ENCODE results near the gene IKZF5.

The IKZF5 gene

GRCh38 chr10:122981066-122981464, 27.5 kb downstream of the IKZF5 start:
- peak; percentile 34 for TF ChIP-seq CTCF (IDR thresholded peaks at IDR 0.05; ENCODE audit: insufficient read depth, missing control alignments)
- FAIRE-seq (no peak), DNase-seq (ENCODE audit: insufficient read length, low spot score) (no peak)

- no peak for FAIRE-seq
- peak; percentile 58 for TF ChIP-seq CTCF (IDR thresholded peaks at IDR 0.05; ENCODE audit: insufficient read depth, missing control alignments)
Observed at GRCh38 chr10:122980209-122981065, 28.2 kb downstream of the IKZF5 start, which contains the start of gene PSTK. Gene PSTK, plus strand, starts transcription at chr10:122980401. Its CDS starts 79 bp downstream, at chr10:122980480.

GRCh38 chr10:122974543-122975064, 34.0 kb downstream of the IKZF5 start:
- DNase-seq (ENCODE audit: insufficient read length, low spot score), result no peak
- no peak for TF ChIP-seq CTCF (IDR thresholded peaks at IDR 0.05; ENCODE audit: insufficient read depth, missing control alignments)
- no peak for FAIRE-seq

More at GRCh38 chr10:122980209-122981065, 28.2 kb downstream of the IKZF5 start, which contains the start of gene PSTK:
- peak; percentile 51 for DNase-seq (ENCODE audit: insufficient read length, low spot score)

GRCh38 chr10:122974023-122974422, 34.6 kb downstream of the IKZF5 start:
- FAIRE-seq, result no peak
- DNase-seq (ENCODE audit: insufficient read length, low spot score), result no peak
- no peak for TF ChIP-seq CTCF (IDR thresholded peaks at IDR 0.05; ENCODE audit: insufficient read depth, missing control alignments)

- DNase-seq (ENCODE audit: insufficient read length, low spot score) (no peak), FAIRE-seq (no peak)
- TF ChIP-seq CTCF (IDR thresholded peaks at IDR 0.05; ENCODE audit: insufficient read depth, missing control alignments), result no peak
Observed at GRCh38 chr10:122968698-122969097, 39.9 kb downstream of the IKZF5 start.

GRCh38 chr10:122966879-122967278, 41.7 kb downstream of the IKZF5 start:
- no peak for TF ChIP-seq CTCF (IDR thresholded peaks at IDR 0.05; ENCODE audit: insufficient read depth, missing control alignments)
- no peak for FAIRE-seq
- no peak for DNase-seq (ENCODE audit: insufficient read length, low spot score)

- TF ChIP-seq CTCF (IDR thresholded peaks at IDR 0.05; ENCODE audit: insufficient read depth, missing control alignments), result no peak
- DNase-seq (ENCODE audit: insufficient read length, low spot score) (no peak), FAIRE-seq (no peak)
Observed at GRCh38 chr10:122962405-122962804, 46.2 kb downstream of the IKZF5 start.

All from D721Med (cell line).